HG02571 (cell line): ENCODE data around the gene SALL1.

Source experiments
- ATAC-seq: cut with Tn5 transposase; IDR thresholded peaks from one replicate; pipeline ENCODE4 v1.9.1; 2021; ENCODE audit warnings: mild to moderate bottlenecking, moderate library complexity; ENCODE audit not compliant: unreplicated experiment

Gene SALL1

DNA sequence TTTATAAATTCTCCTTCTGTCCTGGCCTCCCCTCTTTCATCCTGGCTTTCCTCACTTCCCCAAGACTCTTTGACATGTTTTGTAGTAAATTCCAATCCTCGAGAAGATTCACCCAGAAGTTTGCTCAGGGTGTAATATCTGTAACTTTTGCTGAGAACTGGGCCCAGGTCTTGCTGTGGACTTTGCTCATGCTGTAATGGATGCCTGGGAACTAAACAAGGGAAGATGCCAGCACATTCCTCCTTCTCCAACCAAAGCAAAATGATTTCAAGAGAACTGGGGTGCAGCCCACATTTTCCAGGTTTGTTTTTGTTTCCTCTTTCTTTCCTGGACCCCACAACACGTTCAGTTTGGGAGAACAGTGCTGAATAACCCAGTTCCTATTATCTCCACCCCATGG, 6.6 kb upstream of the SALL1 start:
- no peak for ATAC-seq

DNA sequence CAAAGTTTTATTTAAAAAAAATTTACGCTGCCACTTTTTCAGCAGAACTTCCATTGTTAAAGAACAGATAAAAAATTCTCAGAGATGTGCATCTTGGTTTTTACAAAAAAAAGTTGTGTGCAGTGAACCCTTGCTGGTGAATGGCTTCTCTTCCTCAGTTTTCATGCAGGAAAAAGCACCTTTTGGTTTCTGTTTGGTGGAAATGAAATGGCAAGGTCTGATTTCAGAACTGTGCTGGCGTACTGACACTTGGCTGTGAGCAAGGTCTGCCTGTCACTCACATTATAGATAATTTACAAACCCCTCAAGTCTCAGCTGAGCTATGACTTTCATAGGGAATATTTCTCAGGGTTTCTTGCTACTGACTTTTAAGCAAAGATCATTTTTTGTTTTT, 5.7 kb upstream of the SALL1 start:
- ATAC-seq = no peak

DNA sequence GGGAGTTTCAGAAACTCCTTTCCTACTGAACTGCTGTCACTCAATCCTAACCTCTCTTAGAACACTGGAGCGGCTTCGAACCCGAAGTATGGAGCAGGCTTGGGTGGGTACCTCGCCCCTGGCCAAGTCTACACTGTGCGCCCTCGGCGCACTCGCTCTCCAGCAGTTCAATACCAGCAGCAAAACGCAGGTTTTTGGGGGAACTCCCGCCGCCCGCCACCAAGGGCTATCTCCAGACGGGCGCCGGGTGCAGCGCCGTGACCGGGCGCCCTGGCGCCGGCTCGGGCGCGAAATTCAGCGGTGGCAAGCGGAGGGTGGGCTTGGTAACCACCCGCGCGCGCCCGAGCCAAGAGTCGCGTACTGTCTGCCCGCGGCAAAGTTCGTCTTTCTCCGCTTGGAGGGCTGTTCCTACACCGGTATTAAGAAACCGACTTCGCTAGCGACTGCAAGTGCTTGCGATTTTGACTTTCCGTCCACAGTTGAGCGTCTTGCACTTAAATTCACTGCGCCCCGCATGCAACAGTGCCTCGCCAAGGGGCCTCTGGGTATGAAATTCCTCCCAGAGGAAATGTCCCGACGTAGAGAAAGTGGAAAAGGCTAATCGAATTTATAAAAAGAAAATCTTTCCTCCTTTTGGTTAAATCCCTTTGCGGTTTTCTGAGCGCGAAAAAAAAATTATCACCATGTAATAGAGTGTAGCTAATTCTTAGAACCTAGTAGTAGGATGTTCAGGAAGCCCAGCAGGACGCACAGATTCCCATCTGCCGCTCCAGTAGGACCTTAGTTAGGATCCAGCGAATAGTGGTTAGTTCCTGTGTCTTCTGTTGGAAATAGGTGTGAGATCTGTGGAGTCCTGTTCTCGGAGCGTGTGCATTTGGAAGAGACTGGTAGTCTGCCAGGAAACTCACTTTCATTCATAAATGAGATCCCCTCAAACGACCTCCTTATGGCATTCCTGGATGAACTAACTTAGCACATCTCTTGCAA, 5.0 kb upstream of the SALL1 start:
- no peak for ATAC-seq

DNA sequence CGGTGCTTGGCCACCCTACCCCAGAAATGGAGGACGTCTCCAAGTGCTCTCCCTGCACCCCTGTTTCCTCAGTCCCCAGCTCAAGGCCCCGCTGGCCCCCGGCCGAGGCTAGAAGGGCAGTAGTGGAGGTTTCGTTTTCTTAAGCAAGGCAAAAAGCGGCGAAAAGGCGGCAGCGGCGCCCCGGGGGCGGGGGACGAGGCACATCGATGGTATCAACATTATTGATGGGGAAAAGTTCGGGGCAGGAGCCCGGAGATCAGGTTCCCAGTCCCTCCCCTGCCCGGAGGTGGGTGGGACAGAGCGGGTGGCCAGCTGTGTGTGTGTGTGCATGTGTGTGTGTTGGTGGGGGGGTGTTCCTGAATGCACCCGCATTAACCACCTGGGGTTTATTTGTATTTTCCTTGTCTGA, 4.1 kb upstream of the SALL1 start:
- ATAC-seq = no peak

DNA sequence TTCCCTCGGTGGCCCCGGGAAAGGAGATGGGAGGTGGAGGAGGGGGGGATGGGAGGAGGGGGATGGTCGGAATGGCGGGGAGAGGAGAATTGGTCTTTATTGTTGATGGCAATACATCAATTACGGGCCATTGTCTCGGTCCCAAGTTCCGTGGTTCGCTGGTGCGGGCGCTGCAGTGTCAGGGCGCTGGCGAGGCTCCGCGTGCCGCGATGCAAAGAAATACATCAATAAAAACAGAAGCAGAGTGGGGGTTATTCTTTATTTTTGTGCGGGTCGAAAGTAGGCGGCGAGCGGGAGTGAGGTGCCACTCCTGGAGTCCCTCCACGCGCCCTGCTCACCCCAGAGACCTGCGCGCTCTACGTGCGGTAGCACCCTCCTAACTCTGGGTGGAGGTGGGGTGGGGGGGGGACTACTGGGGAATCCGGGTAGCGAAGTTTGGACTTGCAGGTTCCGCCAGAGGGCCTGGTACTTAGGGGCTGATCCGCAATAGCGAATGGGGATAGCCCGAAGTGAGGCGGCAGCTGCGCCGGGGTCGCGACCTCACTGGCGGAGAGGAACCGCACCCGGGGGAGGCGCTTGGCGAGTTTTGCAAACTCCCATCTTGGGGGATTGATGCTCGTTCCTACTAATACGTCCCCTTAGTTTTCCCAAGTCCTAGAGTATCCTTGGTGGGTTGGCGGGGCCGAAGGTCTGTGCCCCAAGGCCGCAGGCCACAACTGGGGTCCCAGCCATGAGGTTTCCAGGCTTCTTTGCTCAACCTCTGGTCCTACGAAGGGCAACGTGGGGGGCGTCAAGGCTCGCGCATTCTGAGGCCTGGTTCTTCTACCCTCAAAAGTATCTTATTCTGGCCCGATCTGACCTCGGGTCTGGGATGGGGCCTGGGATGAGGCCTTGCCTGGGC, 3.5 kb upstream of the SALL1 start:
- no peak for ATAC-seq

DNA sequence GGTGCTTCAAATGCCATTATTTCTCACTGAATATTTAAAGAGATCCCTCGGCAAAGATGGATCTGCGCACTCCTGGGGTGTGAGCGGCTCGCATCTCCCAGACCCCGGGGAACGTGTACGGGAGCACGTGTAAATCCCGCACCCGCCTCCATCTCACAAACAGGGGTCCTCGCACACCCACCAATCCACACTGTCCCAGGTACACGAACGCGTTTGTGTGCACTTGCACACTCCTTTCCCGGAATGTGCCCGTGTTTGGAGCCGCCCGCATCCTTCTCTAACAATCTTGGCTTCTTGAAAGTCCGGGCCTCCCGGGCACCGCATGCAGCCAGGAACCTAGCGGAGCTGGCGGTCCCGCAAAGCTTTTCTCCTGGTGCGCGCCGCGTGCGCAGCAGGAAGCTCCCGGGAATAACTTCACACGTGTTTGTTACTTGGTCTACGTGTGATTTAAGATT, 2.5 kb upstream of the SALL1 start:
- ATAC-seq = no peak

DNA sequence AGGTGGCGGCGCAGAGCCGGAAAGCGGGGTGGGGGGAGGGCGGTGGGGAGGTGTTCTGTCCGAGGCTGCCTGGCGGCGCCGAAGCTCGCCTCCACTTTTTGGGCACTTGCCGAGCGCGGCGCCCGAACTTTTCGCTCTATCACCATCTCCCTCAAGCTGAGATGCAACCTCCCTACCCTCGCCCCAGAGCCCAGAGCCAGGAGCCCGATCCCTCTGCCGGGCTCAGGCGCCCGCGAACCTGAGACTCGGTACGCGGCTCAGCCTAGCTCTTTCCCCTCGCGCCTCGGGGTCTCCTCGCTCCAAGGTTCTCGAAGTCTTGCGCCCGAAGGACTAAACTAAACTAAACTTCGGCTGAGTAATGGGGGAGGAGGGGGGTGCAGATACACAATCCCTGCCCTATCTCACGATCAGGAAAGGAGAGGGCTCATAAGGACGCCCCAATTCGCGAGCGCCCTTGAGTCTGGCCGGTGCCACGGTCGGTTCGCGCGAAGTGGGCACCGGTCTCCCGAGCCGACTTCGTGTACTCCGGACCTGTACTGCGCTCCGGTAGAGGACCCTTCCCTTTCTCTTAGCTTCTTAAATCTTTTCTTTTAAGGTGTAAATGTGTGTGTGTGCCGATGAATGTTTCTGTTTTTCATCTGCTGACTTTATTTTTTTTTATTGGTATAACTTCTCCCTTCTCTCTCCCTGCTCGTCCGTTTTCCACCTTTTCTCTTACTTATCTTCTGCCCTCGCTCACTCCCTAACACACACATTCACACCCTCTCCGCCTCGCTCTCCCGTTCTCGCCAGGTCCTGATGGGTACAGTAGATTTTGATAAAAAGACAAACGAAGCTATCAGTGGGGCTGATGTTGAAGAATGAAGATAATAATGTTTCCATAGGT, 1.9 kb upstream of the SALL1 start:
- no peak for ATAC-seq

DNA sequence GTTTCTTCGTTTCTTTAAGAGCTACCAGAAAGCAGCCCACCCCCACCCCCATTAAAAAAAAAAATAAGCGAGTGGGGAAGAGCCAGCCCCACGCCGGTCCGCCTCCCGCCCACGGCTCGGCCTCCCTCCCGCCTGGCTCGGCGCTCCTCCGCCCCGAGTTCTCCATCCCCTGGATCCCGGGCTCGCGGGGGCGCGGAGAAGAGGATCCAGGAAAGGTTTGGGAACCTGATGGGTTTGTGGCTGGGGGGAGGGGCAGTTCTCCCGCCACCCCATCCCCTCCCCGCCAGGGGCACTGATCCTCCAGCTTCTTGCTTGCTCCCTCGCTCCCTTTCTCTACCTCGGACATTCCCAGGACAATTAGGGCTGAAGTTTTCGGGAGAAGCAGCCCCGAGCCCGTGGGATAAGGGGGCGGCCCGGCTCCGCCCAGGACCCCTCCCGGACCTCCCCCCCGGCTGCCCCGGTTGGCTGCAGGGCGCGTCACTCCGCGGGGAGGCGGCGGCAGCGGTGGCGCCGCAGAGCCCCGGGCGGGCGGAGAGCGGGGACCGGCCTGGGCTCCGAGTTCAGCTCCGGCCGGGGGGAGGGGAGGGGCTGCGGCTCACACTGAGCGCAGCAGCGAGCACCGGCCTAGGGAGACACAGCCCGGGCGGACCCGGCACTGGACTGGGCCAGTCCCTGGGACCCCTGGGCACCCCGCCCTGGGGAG, 1.0 kb upstream of the SALL1 start:
- no peak for ATAC-seq

DNA sequence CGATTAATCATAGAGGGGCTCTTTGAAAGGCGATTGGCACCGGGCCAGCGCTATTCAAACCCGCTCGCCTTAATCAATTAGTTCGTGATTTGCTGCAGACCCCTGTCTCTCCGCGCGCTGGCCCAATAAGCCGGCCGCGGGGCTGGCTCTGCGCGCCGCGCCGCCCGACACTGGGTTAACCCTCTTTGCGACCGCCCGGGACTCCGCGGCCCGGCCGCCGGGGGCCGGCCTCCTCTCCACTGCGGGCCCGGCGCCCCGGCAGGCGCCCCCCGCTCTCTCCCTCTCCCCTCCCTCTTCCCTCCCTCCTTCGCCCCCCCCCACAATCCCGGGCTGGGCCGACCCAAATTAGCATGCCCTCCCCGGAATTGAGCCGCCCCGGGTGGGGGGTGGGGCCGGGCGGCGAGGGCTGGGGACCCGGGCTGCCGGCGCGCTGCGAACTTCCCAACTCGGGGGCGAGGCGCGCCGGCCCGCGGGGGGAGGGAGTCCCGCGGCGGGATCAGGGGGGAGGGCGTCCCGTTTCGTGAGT, 428 bp upstream of the SALL1 start:
- ATAC-seq = no peak

DNA sequence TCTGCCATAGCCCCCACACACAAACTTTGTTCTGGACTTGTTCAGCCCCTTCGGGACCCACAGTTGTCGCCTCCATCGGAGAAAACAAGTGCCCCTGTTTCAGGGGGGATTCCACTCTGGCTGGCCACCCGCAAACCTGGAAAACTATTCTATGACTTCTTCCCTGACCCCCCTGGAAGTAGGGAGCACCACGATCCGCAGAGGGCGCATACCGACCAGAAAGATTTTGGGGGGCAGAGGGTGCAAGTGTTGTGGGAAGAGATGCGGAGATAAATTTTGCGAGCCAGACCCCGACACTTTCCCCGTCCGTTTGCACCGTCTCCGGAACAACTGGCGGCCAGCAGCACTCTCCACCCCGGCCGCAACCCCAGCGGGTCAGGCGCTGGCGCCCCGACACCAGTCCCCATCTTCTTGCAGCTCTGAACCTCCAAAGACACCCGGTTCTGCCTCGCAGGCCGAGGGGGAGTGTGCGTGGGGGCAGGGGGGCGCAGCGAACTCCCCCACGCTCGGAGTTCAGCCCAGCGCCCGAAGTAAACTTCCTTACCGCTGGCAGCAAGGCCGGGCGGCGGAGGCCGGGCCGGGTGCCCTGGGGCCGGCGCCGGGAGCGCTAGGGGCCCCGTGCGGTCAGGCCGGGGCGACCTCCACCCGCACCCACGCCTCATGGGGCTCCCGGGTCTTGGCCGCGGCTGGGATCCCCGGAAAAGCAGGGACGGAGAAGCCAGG, 744 bp downstream of the SALL1 start:
- no peak for ATAC-seq

DNA sequence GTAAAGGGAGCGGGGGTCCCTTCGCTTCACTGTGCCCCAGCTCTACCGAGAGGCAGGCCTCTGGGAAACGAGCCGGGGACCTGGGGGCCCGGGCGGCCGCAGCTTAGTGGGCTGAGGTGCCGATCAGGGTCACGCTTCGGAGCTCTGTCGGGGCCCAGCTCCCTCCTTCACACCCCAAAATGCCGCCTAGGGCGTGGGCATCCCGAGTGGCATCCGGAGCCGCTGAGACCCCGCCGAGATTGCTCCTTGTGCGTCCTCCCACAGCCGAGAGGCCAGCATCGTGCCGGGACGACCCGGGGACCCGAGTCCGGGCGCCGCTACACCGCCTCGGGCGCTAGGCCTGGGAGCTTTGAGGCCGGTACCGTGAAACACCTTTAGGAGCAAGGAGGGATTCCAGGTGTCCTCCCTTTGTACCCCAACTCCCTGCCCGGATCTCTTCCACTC, 1.3 kb downstream of the SALL1 start:
- ATAC-seq = no peak

DNA sequence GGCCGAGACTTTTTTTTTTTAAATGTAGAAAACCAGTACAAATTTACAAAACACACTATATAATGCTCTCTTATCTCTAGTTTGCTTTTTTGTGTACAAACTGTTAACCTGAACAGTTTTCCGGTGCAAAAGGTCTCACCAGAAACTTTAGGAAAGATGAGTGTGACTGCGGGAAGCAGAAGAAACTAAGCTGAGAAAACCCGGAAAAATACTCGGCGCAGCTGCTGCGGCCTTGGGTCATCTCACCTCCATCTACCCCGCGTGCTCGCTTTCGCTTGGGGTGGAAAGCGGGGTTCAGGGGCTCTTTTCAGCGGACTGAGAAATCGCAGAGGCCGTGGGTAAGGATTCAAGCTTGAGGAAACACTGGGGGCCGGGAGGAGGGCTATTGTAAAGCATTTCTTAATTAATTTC, 1.8 kb downstream of the SALL1 start:
- ATAC-seq = no peak

DNA sequence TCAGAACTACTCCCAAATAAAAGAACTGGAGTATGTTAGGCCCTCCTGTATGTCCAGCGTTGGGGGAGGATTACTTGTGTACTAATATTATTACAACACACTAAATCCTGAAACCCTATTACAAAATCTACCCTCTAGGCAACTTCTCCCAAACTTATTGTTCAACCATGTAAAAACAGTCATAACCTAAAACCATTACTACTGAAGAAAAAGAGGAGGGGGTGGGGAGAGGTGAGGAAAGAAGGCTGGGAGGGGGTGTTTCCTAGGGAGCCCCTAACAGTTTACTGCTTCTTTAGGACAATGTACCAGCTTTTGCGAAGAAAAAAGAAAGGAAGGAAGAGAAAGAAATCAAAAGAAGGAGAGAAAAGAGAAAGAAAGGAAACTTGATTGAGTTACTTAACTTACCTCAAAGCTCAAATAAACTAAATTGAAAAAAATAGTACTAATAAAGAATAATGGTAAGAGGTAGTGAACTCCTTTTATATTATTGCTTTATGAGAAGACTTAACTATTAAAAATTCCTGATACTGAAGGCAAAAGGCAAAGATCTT, 2.3 kb downstream of the SALL1 start:
- no peak for ATAC-seq

DNA sequence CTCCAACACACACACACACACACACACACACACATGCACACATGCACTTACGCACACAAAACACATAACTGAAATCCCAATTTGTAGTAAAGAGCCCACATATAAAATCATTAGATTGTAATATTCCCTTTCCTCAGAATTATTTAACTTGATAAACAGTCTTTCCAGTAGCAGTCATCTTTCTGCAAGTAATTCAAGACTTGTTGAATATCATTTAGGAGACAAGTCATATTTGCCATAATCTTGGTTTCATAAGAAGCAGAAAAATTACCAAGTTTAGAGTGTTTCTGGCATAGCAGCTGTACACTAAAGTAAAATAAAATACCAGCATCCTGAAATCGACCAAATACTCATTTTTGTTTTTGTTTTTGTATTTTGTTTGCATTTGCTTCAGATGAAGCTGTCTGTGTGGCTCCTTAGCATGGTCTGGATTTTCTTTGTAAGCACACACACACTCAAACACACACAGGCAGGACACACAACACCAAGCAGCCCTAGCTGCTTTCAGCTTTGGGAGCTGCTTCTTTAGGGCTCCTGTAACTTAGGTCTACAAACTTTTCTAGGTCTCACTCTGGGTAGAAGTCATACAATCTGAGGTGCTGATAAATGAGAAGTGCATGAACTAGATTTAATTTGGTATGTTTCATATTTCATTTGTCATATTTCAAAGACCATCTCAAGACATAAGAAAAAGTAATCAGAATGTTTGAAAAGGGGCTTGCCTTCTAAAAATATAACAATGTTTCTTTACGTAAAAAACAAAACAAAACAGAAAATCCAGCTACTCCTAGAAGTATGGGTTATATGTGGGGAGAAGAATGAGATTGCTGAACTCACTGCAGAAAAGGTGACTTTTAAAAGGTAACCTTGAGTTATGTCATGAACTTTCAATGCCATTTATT, 3.0 kb downstream of the SALL1 start:
- no peak for ATAC-seq

DNA sequence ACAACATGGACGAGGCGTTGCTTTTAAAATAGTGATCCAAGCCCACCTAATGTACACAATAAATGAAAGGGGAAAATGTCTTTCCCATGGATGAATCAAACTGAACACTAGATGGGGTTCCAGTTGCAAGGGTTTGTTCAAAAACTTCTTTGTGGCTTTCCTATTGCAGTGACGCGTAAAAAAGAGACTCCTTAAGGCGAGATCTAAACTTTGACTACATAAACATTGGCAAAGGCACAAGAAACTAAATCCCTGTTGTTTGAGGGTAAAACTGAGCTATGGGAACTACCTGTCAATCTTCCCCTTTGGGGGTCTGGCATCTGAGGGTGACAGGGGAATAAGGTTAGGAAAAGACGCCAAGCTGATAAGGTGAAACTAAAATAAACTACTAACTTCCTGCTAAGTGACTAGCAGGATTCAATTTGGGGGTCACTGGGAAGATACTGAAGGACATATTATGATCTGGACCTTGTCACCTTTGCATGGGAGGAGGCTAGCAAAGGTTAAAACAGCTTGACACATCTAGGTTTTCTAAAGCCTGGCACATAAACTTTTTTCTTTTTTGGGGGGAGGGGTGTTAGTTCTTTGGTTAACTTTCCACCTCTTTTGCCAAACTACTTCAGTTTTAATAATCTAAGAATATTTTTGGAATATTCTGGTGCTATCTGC, 4.7 kb downstream of the SALL1 start:
- no peak for ATAC-seq

DNA sequence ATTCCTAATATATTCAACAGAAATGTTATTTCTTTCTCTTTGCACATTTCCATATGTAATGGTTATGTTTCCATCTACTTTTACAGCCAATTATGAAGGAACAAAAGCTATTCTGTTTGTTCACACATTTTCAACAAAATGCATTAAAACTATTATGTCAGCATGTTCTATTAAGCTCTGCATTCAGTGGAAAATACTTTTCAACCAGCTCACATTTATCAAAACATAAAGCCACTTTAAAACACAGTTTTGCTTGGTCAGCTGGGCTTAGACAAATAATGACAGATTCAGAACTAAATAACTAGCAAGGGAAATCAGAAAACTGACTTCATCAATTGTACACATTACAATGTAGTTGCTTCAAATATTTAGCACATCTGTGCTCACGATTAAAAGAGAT, 6.9 kb downstream of the SALL1 start:
- no peak for ATAC-seq
